ENCODE measurements around the gene LMTK2.

LMTK2 gene

DNA sequence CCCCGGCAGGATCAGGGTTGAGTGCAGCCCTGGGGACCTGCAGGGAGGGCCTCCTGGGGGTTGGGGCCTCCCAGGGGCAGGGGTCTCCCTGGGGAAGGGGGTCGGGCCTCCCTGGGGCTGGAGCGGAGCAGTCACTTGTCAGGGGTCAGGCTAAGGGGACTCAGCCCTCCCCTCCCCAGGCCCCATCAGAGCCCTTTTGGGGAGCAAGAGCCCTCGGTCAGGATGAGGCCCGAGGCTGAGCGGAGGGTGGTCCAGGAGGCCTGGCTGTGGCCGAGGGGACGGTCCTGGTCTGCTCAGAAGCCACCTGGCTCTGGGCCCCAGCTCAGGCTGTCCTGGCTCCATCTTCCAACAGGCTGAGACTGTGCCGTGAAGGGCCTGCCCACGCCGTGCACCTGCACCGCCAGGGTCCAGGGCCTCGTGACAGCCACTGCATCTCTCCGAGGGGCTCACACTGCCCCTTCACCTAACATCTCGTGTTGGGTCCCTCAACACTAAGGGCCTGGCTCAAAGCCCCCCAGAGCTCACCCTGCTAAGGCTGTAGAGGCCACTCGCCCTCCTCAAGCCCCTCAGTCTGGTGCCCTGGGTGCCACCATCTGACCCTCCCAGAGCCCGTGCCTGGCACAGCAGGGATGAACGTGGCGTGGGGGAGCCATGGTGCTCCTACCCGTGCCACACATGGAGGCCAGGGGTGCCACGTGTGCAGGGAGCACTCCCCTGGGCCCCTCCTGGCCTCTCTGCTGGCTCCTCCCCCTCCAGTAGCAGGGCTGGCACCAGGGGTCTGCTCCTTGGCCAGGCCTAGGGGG is 117.4 kb downstream of the LMTK2 start:
- intact Hi-C loops (cut with DNase I) = no loop called here
- DNase-seq = no peak

DNA sequence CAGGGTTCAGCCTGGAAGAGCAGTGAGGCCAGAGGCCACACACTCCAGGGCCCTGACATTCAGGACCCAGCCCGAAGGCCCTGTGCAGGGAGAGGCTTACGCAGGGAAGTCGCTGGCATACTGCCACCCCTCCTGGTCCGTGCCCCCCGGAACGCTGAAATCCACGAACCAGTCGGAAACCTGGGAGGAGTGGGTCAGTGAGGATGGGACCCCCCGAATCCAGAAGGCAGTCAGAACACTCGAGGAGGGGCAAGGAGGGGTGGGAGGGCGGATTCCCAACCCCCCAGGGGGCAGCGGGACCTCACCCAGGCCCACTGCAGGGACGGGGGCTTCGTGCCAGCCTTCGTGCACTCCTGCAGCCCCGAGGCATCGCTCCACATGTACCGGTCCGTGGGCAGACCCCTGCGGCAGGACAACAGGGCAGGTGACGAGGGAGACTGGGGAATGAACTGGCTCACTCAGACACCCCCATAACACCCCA is 118.1 kb downstream of the LMTK2 start:
- no peak for DNase-seq
- intact Hi-C loops (cut with DNase I) = no loop called here

DNA sequence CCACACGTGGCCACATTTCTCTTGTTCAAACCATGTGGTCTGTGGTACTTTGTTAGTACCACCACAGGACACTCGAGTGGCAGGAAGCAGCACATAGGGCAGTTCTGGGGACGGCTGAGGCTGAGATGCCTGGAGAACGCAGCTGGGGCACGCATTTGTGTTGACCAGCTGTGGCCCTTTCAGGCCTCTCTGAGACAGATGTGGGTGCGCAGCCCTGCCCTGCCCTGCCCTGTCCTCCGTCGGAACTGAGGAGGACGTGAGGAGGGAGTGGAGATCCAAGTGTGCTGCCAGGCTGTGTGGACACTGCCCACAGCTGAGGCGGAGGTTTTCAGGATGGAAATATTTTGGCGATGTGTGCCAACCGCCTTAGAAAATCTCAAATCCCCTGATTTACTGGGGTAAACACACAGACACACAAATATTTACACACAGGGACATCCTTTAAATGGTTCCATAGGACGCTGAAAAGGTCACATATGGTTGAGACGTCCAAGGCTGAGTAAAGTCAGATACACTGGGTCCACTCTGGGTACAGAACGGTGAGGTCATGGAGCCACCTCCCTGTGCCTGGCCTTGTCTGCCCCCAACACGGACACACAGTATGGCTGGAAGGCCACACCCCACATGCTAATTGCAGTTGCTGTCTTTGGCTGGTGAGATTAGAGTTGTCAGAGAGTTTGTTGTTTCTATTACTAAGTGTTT is 119.4 kb downstream of the LMTK2 start:
- intact Hi-C loops (cut with DNase I) = no loop called here
- DNase-seq = no peak

DNA sequence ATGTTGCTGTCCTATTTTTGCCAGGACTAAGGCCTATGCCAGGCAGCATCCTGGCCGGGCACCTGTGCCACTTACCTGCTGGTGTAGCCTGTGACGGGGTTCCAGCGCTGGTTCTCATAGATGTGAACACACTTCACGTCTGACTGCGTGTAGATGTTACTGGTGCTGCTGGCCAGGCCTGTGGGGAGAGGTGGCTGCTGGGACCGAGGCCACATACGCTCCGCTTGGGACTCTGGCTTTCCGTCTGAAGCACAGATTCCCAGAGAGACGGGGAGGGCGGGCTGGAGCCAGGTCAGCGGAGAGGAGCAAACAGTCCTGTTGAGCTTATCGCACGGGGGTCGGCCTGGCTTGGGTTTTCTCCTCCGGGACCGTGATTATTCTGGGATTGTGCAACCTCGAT is 121.3 kb downstream of the LMTK2 start:
- intact Hi-C loops (cut with DNase I) = no loop called here

DNA sequence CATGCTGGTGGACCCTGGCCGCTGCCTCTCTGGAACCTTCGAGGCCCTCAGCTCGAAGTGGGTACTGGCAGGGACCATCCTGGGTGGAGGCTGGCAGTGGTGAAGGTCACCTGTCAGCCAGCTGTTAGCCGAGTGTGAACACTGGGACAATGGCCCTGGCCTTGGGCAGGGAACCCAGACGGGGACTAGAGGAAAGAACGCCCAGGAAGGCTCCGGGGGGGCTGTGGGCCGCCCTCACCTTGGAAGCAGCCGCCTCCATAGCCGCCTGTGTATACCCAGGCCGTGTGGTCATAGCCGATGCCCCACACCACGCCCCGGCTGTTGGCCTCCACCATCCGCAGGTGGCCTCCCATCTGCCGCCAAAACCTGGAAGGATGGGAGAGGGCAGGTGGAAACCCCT is 122.1 kb downstream of the LMTK2 start:
- intact Hi-C loops (cut with DNase I) = no loop called here
- no peak for DNase-seq

More for the DNA sequence above, 121.3 kb downstream of the LMTK2 start:
- DNase-seq = no peak

DNA sequence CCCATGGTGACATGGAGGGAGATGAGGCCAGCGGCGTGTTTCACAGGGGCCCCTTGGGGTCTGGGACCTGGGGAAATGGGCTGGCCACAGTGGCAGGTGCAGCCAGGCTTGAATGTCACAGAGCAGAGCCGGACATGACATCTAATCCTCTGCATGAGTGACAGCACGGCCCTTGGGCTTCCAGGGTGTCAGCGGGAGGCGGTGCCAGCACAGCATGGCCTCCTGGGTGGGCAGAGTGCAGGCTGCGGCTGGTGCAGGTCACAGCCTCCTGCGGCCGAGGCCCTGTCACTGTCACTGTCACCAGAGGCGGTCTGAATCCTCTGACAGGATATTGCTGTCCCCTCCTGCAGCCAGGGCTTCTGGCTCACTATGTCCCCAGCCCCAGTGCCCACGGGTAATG is 122.8 kb downstream of the LMTK2 start:
- intact Hi-C loops (cut with DNase I) = no loop called here
- DNase-seq = no peak

DNA sequence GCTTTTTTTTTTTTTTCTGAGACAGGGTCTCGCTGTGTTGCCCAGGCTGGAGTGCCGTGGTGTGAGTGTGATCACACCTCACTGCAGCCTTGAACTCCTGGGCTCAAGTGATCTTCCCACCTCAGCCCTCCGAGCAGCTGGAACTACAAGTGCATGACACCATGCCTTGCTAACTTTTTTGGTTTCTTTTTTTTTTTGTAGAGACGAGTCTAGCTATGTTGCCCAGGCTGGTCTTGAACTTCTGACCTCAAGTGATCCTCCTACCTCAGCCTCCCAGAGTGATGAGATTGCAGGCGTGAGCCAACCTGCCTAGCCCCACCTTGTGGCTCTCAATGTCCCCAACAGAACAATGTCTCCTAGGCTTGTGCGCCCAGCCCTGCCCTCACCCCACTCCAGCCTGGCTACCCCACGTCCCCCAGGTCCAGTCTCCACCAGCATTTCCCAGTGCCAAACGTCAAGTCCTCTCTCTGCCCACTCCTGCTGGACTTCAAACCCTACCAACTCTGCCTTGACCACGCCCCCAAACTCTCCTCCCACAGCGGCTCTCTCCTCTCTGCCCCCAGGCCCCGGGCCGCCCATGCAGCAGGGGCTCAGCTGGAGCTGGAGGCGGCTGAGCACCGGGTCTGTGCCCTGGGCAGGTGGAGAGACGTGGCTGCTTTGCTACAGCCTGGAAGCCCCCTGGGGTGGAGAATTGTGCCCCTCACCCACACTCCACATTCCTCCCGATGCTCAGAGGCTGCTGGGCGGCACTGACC is 123.5 kb downstream of the LMTK2 start:
- intact Hi-C loops (cut with DNase I) = no loop called here
- no peak for DNase-seq

DNA sequence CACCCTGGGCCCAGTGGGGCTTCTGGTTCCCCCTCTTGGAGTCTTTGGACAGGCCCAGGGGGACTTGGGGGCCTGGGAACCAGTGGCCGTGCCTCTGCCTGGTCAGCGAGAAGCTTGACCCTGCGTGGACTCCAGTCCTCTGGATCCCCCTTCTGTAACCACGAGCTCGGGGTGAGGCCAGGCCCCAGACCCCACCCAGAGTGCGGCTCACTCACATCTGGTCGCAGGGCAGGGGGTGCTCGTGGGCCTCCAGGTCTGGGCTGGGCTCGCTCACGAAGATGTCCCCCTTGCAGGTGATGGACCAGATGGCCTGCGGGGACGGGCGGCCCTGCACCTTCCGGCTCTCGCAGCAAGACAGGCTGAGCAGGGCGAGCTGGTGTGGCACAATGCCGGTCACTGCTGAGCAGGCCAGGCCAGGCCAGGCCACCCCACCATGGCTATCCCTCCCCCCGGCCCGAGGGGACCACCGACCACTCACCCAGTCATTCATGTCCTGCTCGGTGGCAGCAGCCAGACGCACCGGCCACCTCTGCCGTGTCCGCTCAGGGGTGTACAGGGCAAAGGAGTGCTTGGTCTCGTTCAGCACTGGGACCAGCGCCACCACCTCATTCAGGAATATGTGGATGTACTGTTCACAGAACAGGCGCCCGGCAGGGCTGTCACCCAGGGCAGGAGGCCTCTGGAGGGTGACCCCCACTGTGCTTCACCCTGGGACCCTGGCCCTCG is 124.2 kb downstream of the LMTK2 start:
- no peak for DNase-seq
- intact Hi-C loops (cut with DNase I) = no loop called here

DNA sequence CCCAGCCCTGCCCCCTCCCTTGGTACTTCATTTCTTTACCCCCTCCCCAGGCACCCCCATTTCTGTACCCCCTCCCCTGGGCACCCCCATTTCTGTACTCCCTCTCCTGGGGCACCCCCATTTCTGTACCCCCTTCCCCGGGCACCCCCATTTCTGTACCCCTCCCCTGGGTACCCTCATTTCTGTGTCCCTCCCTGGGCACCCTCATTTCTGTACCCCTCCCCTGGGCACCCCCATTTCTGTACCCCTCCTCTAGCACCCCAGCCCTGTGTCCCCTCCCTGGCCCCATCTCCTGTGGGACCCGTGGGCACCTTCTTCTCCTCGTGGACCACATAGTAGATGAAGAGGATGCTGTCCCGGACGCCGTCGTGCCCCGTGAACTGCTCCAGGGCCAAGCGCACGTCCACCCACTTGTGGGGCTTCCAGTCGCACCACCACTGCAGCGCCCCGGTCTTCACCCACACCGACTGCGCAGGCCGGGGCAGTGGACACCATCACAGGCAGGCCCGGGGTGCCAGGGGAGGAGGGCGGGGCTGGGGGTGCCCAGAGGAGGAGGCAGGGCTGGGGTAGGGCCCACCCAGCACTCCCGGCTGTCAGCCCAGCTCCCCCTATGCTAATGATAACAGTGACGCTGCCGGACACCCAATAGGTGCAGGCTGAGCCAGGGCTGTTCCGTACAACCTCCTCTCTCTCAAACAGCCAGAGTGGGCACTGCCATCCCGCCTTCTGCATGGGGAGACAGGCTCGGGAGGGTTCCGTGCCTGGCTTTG is 125.0 kb downstream of the LMTK2 start:
- DNase-seq = no peak
- intact Hi-C loops (cut with DNase I) = no loop called here

DNA sequence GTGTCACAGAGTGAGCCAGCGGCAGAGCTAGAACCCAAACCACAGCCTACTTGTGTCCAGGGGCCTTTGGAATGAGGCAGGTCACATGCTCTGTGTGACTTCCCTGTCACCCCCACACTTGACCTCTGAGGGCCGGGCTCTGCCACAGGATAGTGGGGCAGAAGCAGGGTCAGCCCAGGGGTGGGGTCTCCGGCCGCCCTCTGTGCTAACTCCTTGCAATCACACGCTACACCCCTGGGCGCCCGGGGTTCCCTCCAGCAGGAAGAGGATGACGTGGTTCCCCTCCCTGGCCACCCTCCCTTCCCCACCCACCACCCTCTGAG is 125.6 kb downstream of the LMTK2 start:
- no peak for DNase-seq
- intact Hi-C loops (cut with DNase I) = no loop called here

DNA sequence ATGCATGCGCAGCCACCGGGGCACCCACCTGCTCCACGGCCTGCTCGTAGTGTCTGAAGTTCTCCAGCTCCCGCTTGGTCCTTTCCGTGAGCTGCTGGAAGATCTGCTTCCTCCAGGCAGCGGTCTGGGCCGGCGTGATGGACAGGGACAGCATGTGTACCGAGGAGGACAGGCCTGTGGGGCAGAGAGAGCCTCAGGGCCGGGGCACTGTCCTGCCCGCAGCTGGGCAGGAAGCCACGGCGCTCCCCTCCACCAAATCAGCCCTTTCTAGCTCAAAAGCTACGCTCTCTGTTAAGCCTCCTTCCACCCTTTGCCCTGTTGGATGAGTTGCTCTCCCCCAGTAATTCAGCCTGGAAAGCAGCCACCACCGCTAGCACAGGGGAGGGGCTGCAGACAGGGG is 126.1 kb downstream of the LMTK2 start:
- intact Hi-C loops (cut with DNase I) = no loop called here
- no peak for DNase-seq

DNA sequence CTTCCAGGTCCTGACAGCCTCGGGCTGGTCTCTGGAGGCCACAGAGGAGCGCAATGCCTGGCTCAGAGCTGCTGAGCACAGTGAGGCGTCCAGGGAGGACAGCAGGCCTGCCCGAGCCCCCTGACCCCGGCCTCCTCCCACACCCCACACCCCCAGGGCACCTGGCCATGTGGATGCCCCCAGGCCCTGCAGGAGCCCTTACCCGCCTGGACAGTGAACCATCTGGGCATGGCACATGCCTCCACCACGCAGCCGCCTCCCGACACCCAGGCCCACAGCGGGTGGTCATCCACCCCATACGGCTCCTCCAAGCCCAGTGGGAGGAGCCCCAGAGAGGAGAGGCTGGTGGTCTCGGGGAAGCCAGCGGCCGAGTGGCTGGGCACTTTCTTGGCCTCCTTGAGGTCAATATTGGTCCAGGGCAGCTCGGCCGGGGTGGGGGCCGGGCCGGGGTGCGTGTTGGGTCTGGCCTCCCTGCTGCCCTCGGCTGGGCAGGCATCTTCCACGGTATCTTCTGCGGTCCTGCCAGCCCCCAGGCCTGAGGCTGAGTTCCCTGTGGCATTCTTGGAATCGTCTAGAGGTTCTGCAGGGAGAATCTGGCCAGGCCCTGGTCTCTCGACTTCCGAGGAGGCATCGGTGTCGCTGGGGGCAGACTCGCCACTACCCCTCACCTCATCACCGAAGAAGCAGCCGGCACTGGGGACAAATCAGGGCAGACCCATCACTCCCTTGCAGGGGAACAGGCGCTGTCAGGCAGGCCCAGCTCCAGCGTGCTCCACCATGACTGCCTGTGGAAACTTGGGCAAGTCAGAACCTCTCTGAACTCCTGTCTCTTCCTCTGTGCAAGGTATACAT is 126.8 kb downstream of the LMTK2 start:
- no peak for DNase-seq
- intact Hi-C loops (cut with DNase I) = no loop called here

DNA sequence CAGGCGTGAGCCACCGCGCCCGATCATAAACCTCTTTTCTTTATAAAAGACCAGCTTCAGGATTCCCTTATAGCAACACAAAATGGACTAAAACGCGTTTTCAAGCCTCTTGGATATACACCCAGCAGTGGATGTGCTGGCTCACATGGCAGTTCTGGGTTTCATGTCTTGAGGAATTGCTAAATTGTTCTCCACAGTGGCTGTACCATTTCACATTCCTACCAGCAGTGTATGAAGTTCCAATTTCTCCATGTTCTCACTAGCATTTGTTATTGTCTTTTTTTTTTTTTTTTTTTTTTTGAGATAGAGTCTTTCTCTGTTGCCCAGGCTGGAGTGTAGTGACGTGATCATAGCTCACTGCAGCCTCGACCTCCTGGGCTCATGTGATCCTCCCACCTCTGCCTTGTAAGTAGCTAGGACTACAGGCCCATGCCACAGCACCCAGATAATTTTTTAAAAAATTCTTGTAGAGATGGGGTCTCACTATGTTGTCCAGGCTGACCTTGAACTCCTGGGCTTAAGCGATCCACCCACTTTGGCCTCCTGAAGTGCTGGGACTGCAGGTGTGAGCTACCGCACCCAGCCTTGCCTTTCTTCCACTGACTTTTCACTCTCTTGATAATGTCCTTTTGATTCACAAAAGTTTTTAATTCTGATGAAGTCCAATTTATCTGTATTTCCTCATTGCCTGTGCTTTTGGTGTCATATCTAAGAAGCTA is 127.9 kb downstream of the LMTK2 start:
- intact Hi-C loops (cut with DNase I) = no loop called here
- no peak for DNase-seq

DNA sequence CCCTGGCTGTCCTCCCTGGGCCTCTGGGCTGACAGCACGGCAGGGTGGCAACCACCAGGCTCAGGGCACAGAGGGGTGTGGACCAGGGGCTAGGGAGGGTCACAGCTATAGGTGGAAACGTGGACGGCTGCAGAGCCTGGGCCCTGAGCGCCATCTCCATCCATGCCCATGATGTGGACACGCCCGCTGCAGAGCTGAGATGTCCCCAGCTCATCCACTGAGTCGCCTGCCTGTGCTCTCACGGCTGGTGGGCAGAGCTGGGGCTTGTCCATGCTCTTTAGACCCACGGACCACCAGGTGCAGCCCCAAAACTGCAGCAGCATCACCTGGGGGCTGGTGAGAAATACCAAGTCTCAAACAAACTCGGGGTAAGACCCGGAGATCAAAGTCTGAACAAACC is 129.2 kb downstream of the LMTK2 start:
- no peak for DNase-seq
- intact Hi-C loops (cut with DNase I) = no loop called here

DNA sequence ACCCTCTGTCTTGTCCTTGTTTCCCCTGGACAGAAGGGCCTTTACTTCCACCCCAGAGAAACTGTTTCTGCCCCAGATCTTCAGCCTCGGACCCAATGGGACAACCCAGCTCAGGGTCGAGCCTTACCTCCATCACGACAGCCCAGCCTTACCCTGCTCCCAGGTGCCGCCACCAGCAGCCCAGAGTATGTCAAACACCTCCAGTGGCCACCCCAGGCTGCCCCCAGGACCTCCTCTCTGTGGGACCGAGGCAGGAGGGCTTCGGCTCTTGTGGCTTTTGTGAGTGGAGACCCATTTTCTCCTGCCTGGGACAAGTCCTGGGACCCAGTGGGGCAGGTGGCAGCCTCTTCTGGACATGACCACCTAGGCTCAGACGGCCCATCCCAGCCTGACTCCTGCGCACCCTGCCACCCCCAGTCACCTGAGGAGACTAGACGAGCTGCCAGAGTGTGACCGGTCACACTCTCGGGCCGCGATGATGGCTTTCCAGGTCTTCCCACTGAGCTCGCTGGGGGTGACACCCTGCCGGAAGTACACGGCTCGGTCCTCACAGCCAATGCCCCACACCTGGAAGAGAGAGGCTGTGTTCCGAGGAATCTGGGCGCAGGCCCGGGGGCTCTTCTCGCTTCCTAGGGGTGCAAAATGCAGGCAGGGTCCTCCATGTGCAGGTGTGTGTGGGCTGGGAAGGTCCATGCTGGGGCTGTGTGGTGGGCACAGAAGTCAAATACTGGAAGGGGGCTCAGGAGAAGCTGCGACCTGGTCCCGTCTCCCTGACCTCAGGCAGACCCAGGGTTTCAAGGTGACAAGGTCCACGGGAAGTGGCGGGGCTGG is 129.9 kb downstream of the LMTK2 start:
- no peak for DNase-seq
- intact Hi-C loops (cut with DNase I) = no loop called here

DNA sequence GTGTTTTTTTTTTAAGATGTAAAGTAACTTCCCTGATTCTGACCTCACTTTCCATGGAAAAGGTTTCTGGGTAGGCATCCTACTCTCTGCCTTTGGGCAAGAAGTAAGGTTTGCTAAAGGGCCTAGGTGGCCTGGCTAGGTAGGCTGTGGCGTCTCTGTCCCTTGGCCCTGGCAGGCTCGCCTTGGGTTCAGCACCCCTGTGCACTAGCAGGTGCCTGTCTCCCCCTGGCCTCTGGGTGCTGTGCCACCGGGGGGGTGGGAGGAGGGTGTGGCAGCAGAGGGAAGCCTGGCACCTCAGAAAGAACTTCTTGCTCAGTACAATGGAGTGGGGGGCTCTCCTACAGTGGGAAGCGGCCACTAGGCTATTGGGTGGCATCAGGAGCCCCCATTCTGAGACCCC is 131.4 kb downstream of the LMTK2 start:
- intact Hi-C loops (cut with DNase I) = no loop called here
- no peak for DNase-seq
